H7 (cell line): ENCODE results near the gene CRY2. TPM values are rescaled to one million over a fixed set of nuclear protein-coding genes. Genes with fewer than 3 reads are reported as not detected.
A peak's percentile ranks its signal among the peaks of the same experiment; 100 is the strongest.
"Not testable (repeated sequence)": the region's sequence is repeated elsewhere in the genome, so short reads cannot be mapped to it uniquely, and the experiment has no call there.

Experiments used
- DNase-seq: peaks from one replicate; pipeline ENCODE4 v3.0.0; 2012
- H3K27me3 ChIP-seq: 2 replicates; pipeline ENCODE4 v1.6.0; 2011; ENCODE audit warnings: mild to moderate bottlenecking, low read length; ENCODE audit not compliant: control insufficient read depth, insufficient read depth
- H3K36me3 ChIP-seq: replicated peaks from 2 replicates; pipeline ENCODE4 v1.5.1; 2011; ENCODE audit warnings: low read length; ENCODE audit not compliant: control insufficient read depth, insufficient read depth
- H3K4me3 ChIP-seq: 2 replicates; pipeline ENCODE4 v1.5.1; 2011; ENCODE audit warnings: low read depth, mild to moderate bottlenecking, control low read depth, low read length, moderate library complexity; ENCODE audit not compliant: insufficient read depth
- total RNA-seq: library from RNA; depleted of rRNA; stranded (reverse); fragments of >200 nt; shearing (Covaris generic); gene quantifications from 2 replicates; pipeline ENCODE4 v1.2.3, GENCODE V29; 2014

The CRY2 gene
- total RNA-seq, 1 experiment from 2014 or later, result 16.0 TPM

GRCh38 chr11:45807792-45808238, 39.5 kb upstream of the CRY2 start:
- DNase-seq, result no peak
- H3K27me3 ChIP-seq, result peaks cover 12% of the 10 kb centered on the region
- no peak overlapping the region for H3K4me3 ChIP-seq
- peaks cover 3% of the 10 kb centered on the region; the same call in 1 of the 2 replicates for H3K36me3 ChIP-seq

- DNase-seq, H3K27me3 ChIP-seq, H3K36me3 ChIP-seq, H3K4me3 ChIP-seq: not testable (repeated sequence)
Observed at GRCh38 chr11:45808427-45808826, 38.8 kb upstream of the CRY2 start.

GRCh38 chr11:45809456-45810395, 37.5 kb upstream of the CRY2 start:
- H3K27me3 ChIP-seq, result no peaks in the 10 kb centered on the region; the same call in 1 of the 2 replicates
- no peak overlapping the region for H3K4me3 ChIP-seq
- peaks cover 3% of the 10 kb centered on the region; the same call in 1 of the 2 replicates for H3K36me3 ChIP-seq
- no peak for DNase-seq

DNA sequence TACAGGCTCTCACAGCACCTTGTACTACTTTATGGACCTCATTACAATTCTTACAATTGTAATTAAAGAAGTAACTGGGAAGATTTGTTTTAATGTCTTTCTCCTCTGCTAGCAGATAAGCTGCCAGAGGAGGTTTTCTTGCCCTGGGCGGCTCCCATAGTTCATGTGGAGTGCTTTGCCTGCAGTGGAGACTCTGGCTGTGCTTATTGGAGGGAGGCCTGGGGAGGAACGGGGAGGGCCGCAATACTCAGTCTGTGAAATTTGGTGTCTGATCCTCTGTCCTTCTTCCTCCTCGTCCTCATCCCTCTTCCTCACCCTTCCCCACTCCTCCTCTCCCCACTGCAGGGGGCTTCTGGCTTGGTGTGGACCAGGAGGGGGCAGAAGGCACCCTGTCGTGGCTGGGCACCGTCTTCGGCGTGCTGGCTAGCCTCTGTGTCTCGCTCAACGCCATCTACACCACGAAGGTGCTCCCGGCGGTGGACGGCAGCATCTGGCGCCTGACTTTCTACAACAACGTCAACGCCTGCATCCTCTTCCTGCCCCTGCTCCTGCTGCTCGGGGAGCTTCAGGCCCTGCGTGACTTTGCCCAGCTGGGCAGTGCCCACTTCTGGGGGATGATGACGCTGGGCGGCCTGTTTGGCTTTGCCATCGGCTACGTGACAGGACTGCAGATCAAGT, 36.7 kb upstream of the CRY2 start:
- H3K4me3 ChIP-seq, result no peak overlapping the region
- peaks cover 3% of the 10 kb centered on the region; the same call in 1 of the 2 replicates for H3K36me3 ChIP-seq
- no peak for DNase-seq
- no peaks in the 10 kb centered on the region for H3K27me3 ChIP-seq

DNA sequence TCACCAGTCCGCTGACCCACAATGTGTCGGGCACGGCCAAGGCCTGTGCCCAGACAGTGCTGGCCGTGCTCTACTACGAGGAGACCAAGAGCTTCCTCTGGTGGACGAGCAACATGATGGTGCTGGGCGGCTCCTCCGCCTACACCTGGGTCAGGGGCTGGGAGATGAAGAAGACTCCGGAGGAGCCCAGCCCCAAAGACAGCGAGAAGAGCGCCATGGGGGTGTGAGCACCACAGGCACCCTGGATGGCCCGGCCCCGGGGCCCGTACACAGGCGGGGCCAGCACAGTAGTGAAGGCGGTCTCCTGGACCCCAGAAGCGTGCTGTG, 36.2 kb upstream of the CRY2 start:
- Histone ChIP-seq H3K27me3 (no peaks in the 10 kb centered on the region), H3K4me3 (no peak overlapping the region), H3K36me3 (peaks cover 3% of the 10 kb centered on the region; the same call in 1 of the 2 replicates)
- no peak for DNase-seq

DNA sequence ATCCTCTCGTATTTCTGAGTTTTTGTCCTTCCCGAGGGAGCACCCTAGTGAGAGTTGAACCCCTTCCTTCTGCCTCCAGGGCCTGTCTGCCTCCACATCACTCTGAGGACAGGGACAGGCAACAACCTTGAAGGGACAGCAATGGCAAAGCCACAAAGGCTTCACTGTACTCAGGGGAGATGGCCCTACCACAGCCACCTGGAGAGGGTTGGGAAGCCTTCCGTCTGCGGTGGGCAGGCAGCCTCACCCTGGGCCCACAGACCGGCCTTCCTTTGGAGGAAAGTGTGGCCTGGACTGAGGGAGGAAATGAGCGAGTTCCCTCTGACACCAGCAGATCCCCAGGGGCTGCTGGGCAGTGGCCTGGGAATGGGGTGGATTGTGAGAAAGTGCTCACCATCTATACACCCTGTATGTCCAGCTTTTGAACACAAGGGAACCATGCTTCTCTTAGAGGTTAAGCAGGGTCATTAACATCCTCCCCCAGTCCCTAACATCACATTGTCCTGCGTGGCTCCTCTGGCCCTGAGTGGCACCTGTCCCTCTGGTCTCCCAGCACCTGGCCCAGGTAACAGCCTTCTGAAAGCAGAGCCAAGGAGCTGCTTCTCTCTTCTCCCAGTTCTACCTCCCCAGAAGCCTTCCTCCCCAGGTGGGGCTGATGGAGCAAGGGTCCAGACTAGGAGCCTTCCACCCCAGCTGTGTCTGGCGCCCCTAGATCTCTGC, 35.5 kb upstream of the CRY2 start:
- Histone ChIP-seq H3K4me3 (no peak overlapping the region), H3K27me3 (no peaks in the 10 kb centered on the region), H3K36me3 (peaks cover 3% of the 10 kb centered on the region; the same call in 1 of the 2 replicates)
- no peak for DNase-seq

- no peaks in the 10 kb centered on the region for H3K27me3 ChIP-seq
- no peak overlapping the region for H3K4me3 ChIP-seq
- peaks cover 3% of the 10 kb centered on the region; the same call in 1 of the 2 replicates for H3K36me3 ChIP-seq
- DNase-seq, result peak; percentile 47
Observed at GRCh38 chr11:45812581-45813548, 34.4 kb upstream of the CRY2 start.

DNA sequence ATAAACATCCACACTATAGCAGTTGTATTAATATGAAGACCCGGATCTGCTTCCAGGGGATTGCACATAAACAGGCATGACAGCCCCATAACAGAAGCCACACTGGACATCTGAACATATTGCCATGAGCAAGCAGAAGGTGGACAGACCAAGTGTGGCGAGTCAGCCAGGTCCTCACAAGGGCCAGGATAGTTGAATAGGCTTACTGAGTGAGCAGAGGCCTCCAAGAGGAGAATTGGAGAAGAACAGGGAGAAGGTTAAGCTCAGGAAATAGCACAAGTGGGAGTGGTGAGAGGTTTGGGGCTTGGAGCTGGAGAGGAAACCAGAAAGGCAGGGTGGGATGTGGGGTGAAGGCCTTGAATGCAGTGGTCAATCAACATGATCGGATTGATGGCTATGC, 31.5 kb upstream of the CRY2 start:
- H3K4me3 ChIP-seq, result no peak overlapping the region
- peak; percentile 59 for DNase-seq
- H3K27me3 ChIP-seq, result no peaks in the 10 kb centered on the region

DNA sequence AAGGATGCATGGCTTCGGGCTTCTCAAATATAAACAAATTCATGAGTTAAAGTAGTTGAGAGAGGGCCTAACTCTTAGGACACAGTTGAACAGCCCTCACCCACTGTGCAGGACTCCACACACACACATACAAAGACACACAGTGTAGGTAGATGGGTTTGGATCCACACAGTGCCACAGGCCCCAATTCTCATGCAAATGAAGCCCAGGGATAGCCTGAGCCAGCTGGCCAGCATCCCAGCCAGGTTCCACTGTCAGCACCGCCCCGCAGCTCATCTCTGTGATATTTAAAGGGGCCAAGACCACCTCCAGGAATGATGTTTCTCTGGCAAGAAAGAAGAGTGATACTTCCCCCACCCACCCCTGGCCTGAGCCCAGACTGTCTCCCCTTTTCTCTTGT, 30.7 kb upstream of the CRY2 start:
- DNase-seq, result peak; percentile 87

More for the DNA sequence above, 31.5 kb upstream of the CRY2 start:
- H3K36me3 ChIP-seq, result peaks cover 3% of the 10 kb centered on the region; the same call in 1 of the 2 replicates

GRCh38 chr11:45817191-45817590, 30.1 kb upstream of the CRY2 start:
- Histone ChIP-seq H3K27me3 (no peaks in the 10 kb centered on the region), H3K4me3 (no peak overlapping the region), H3K36me3 (no peaks in the 10 kb centered on the region)
- no peak for DNase-seq

More for the DNA sequence above, 30.7 kb upstream of the CRY2 start:
- Histone ChIP-seq H3K4me3 (no peak overlapping the region), H3K36me3 (no peaks in the 10 kb centered on the region), H3K27me3 (no peaks in the 10 kb centered on the region)

- Histone ChIP-seq H3K27me3 (no peaks in the 10 kb centered on the region), H3K36me3 (no peaks in the 10 kb centered on the region), H3K4me3 (no peak overlapping the region)
- DNase-seq, result no peak
Observed at GRCh38 chr11:45818961-45819605, 28.2 kb upstream of the CRY2 start.

- no peaks in the 10 kb centered on the region for H3K27me3 ChIP-seq
- DNase-seq, result no peak
- H3K36me3 ChIP-seq, result no peaks in the 10 kb centered on the region
- no peak overlapping the region for H3K4me3 ChIP-seq
Observed at GRCh38 chr11:45820211-45820857, 26.9 kb upstream of the CRY2 start.

DNA sequence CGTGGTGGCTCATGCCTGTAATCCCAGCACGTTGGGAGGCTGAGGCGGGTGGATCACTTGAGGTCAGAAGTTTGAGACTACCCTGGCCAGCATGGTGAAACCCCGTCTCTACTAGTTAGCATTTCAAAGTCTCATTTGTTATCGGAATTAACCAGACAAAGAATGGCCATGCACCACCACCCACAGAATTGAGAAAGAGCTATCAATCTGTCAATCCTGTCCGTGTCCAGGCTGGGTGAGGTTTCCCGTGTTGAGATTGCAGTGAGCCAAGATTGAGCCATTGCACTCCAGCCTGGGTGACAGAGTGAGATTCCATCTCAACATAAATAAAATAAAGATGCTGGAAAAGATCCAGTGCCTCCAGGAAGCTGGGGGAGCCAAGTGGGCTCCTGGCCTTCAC, 20.8 kb upstream of the CRY2 start:
- not testable (repeated sequence) for DNase-seq, H3K4me3 ChIP-seq, H3K27me3 ChIP-seq, H3K36me3 ChIP-seq
